SK-N-SH (cell line): Measurements from ENCODE around the gene CARMIL3. TPM values are rescaled to one million over a fixed set of nuclear protein-coding genes. Genes with fewer than 3 reads are reported as not detected.

Experiments used
- CTCF ChIA-PET: fragments of 300-600, 350-600 bp; formaldehyde crosslinking; extraction: SDS; loops from one replicate; lab custom pipeline; 2021; lab: Yijun Ruan, JAX
- POLR2A ChIA-PET: fragments of 350-600 bp; sonication (Branson Sonifier 250); formaldehyde crosslinking; extraction: SDS; loops from one replicate; lab custom pipeline; 2020; ENCODE audit warnings: antibody characterized with exemption, inconsistent platforms; lab: Yijun Ruan, JAX
- DNase-seq: peaks from one replicate; pipeline ENCODE4 v3.0.0; 2012
- H2AFZ ChIP-seq: fragments of 200-600 bp; sonication (generic); 2 replicates; pipeline ENCODE4 v1.8.1; 2016; ENCODE audit warnings: antibody characterized with exemption, mild to moderate bottlenecking, low read depth
- H3F3A ChIP-seq: fragments of 200-600 bp; sonication (generic); replicated peaks from 2 replicates; pipeline ENCODE3; 2016; ENCODE audit warnings: antibody characterized with exemption, mild to moderate bottlenecking; ENCODE audit not compliant: insufficient read depth
- H3K27ac ChIP-seq, 2 experiments: fragments of 200-500 bp in 1 of 2; fragments of 200-600 bp in 1 of 2; sonication (Bioruptor generic) in 1 of 2; sonication (generic), shearing (Covaris generic) in 1 of 2; 2 replicates each; pipeline versions ENCODE4 v1.5.1 to v1.6.1; 2014 to 2016; ENCODE audit warnings: low read depth in 2 of 2, inconsistent platforms in 1 of 2, low read length in 1 of 2, mild to moderate bottlenecking in 1 of 2, mixed read lengths in 1 of 2
- H3K27me3 ChIP-seq: fragments of 200-600 bp; sonication (generic), shearing (Covaris generic); 2 replicates; pipeline ENCODE4 v1.6.1; 2016; ENCODE audit warnings: mixed run types; ENCODE audit not compliant: insufficient read depth
- H3K36me3 ChIP-seq, 2 experiments: fragments of 200-500 bp in 1 of 2; fragments of 200-600 bp in 1 of 2; sonication (Bioruptor generic) in 1 of 2; sonication (generic) in 1 of 2; replicated peaks in 1 of 2; 2 replicates each; pipeline versions ENCODE3 to v1.5.1; 2014 to 2016; ENCODE audit warnings: low read length in 1 of 2, mild to moderate bottlenecking in 1 of 2; ENCODE audit not compliant: insufficient read depth in 2 of 2, control insufficient read depth in 1 of 2
- H3K4me1 ChIP-seq, 2 experiments: fragments of 200-500 bp in 1 of 2; fragments of 200-600 bp in 1 of 2; sonication (Bioruptor generic) in 1 of 2; sonication (generic), shearing (Covaris generic) in 1 of 2; 2 replicates each; pipeline versions ENCODE4 v1.5.1 to v1.6.1; 2014 to 2016; ENCODE audit warnings: low read depth in 1 of 2, low read length in 1 of 2, mixed run types in 1 of 2; ENCODE audit not compliant: insufficient read depth in 2 of 2, control insufficient read depth in 1 of 2
- H3K4me2 ChIP-seq: fragments of 200-600 bp; sonication (generic), shearing (Covaris generic); 2 replicates; pipeline ENCODE4 v1.6.1; 2017; ENCODE audit warnings: mixed run types
- H3K4me3 ChIP-seq, 2 experiments: fragments of 200-500 bp in 1 of 2; fragments of 200-600 bp in 1 of 2; sonication (Bioruptor generic) in 1 of 2; sonication (generic), shearing (Covaris generic) in 1 of 2; 2 replicates each; pipeline versions ENCODE4 v1.5.1 to v1.8.1; 2014 to 2016; ENCODE audit warnings: low read depth in 2 of 2, inconsistent platforms in 1 of 2, low read length in 1 of 2, mild to moderate bottlenecking in 1 of 2, mixed read lengths in 1 of 2, moderate library complexity in 1 of 2
- H3K79me2 ChIP-seq: fragments of 200-600 bp; sonication (generic); 2 replicates; pipeline ENCODE4 v1.8.1; 2017; ENCODE audit warnings: mild to moderate bottlenecking; ENCODE audit not compliant: insufficient read depth
- H3K9ac ChIP-seq: fragments of 200-600 bp; sonication (generic); 2 replicates; pipeline ENCODE4 v1.6.1; 2017; ENCODE audit warnings: mixed run types
- H3K9me2 ChIP-seq: fragments of 200-600 bp; sonication (generic); 2 replicates; pipeline ENCODE4 v1.6.1; 2017; ENCODE audit warnings: mixed run types
- H3K9me3 ChIP-seq: fragments of 200-600 bp; sonication (generic); 2 replicates; pipeline ENCODE4 v1.6.1; 2017; ENCODE audit warnings: mixed run types, mild to moderate bottlenecking, moderate library complexity
- H4K20me1 ChIP-seq: fragments of 200-600 bp; sonication (generic); 2 replicates; pipeline ENCODE4 v1.6.1; 2017; ENCODE audit warnings: mild to moderate bottlenecking, mixed run types; ENCODE audit not compliant: insufficient read depth
- ELF1 ChIP-seq: IDR thresholded peaks from 2 replicates; pipeline ENCODE4 v1.4.0; 2012
- EP300 ChIP-seq, 2 experiments: IDR thresholded peaks; 2 replicates each; pipeline versions ENCODE4 v1.4.0 to v1.6.1; 2012; ENCODE audit warnings: borderline replicate concordance in 1 of 2, low read depth in 1 of 2, low read length in 1 of 2
- EZH2phosphoT487 ChIP-seq: fragments of 200-600 bp; sonication (generic); IDR thresholded peaks from 2 replicates; pipeline ENCODE4 v1.6.1; 2017; ENCODE audit warnings: low read depth, mixed run types, mild to moderate bottlenecking, antibody characterized with exemption, moderate library complexity, borderline replicate concordance
- FOSL2 ChIP-seq: IDR thresholded peaks from 2 replicates; pipeline ENCODE4 v1.4.0; 2012; ENCODE audit warnings: low read depth, mild to moderate bottlenecking, moderate library complexity, borderline replicate concordance
- GABPA ChIP-seq: IDR thresholded peaks from 2 replicates; pipeline ENCODE4 v1.4.0; 2012; ENCODE audit warnings: low read depth, mild to moderate bottlenecking
- GATA2 ChIP-seq: sonication (generic); formaldehyde crosslinking; IDR thresholded peaks from 2 replicates; pipeline ENCODE4 v1.5.0; 2020; ENCODE audit warnings: mild to moderate bottlenecking, missing genetic modification reagents
- JUND ChIP-seq: IDR thresholded peaks from 2 replicates; pipeline ENCODE4 v1.4.0; 2012
- MEF2A ChIP-seq: IDR thresholded peaks from 2 replicates; pipeline ENCODE4 v1.4.0; 2012; ENCODE audit warnings: low read depth, borderline replicate concordance
- MXI1 ChIP-seq: IDR thresholded peaks from 2 replicates; pipeline ENCODE4 v1.6.1; 2012; ENCODE audit warnings: mild to moderate bottlenecking, low read depth, low read length, improper control_type of control experiment
- NFIC ChIP-seq: IDR thresholded peaks from 2 replicates; pipeline ENCODE4 v1.4.0; 2012; ENCODE audit warnings: borderline replicate concordance
- POLR2AphosphoS5 ChIP-seq: IDR thresholded peaks from 2 replicates; pipeline ENCODE4 v1.6.1; 2012; ENCODE audit warnings: low read depth, low read length
- RFX5 ChIP-seq: IDR thresholded peaks from 2 replicates; pipeline ENCODE4 v1.6.1; 2012; ENCODE audit warnings: mild to moderate bottlenecking, improper control_type of control experiment, low read length
- SIN3A ChIP-seq: IDR thresholded peaks from 2 replicates; pipeline ENCODE4 v1.6.1; 2012; ENCODE audit warnings: low read depth, mild to moderate bottlenecking, low read length, moderate library complexity, borderline replicate concordance
- SMC3 ChIP-seq: IDR thresholded peaks from 2 replicates; pipeline ENCODE4 v1.6.1; 2012; ENCODE audit warnings: low read depth, low read length, improper control_type of control experiment
- TAF1 ChIP-seq: IDR thresholded peaks from 2 replicates; pipeline ENCODE4 v1.6.1; 2012; ENCODE audit warnings: low read depth, mild to moderate bottlenecking, low read length, moderate library complexity, borderline replicate concordance
- TEAD4 ChIP-seq: IDR thresholded peaks from 2 replicates; pipeline ENCODE4 v1.4.0; 2012; ENCODE audit warnings: mild to moderate bottlenecking, borderline replicate concordance; ENCODE audit not compliant: insufficient read depth
- YY1 ChIP-seq: IDR thresholded peaks from 2 replicates; pipeline ENCODE4 v1.4.0; 2012; ENCODE audit warnings: low read depth, mild to moderate bottlenecking
- whole genome bisulfite sequencing: methylation state at CpG from one replicate; pipeline ENCODE4 v1.1.6; 2017; ENCODE audit warnings: low lambda C conversion rate; 5-methylcytosine and 5-hydroxymethylcytosine counted together
- polyA plus RNA-seq, 3 experiments: library from polyadenylated mRNA; depleted of rRNA; stranded (reverse); fragments of >200 nt; gene quantifications; 2 replicates each; pipeline ENCODE4 v1.2.3, GENCODE V29; 2012
- TF ChIP-seq, protein P1 (sequence below): IDR thresholded peaks from 2 replicates; pipeline ENCODE4; 2012
- TF ChIP-seq, protein P2 (sequence below): fragments of 150-350 bp; IDR thresholded peaks from 2 replicates; pipeline ENCODE4 v1.6.1; 2016; ENCODE audit warnings: mild to moderate bottlenecking, low read depth, low read length
- TF ChIP-seq, protein P3 (sequence below): IDR thresholded peaks from 2 replicates; pipeline ENCODE4 v1.4.0; 2012; ENCODE audit warnings: low read depth
- TF ChIP-seq, protein P4 (sequence below): IDR thresholded peaks from 2 replicates; pipeline ENCODE4 v1.4.0; 2012; ENCODE audit warnings: low read depth, borderline replicate concordance
- TF ChIP-seq, protein P5 (sequence below): IDR thresholded peaks from 2 replicates; pipeline ENCODE4 v1.6.1; 2012; ENCODE audit warnings: mild to moderate bottlenecking, low read depth, low read length, moderate library complexity

Gene CARMIL3
- polyA plus RNA-seq, 1 of the 3 experiments (the other 2 are of a cell fraction), result 0.43 TPM

DNA sequence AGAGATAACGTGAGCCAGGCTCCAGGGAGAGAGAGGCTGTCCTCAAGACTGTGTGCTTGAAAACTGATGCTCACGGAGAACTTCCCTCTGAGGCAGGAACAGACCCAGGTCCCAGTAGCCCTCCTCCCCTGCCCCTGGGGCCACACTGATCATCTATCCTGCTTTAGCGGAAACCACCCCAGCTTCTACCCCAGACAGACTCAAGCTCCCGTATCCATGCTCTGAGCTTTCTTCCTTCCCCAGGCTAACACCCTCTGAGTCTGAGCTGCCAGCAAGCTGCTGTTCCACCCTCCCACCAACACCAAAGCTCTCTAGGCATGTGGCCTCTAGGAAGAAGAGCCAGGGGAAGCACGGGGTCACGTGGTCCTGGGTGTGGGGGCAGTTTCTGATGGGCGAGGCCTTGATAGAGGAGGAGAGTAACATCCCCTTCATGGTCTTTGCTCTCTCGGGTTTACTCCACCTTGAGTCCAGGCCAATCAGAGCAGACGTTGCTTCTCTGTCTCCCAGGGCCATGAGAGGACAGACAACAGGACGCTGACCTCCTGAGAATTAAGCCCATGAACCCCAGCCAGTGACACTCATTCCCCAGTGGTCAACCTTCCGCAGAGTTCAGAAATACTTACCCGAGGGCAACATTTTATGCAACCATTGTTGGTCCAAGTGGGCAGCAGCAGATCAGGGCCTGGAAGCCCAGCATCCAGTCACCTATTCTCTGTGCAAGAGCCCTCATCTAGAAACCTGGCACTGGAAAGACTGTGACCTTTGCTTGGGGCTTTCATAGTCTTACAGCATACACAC, 43.7 kb downstream of the CARMIL3 start:
- peak; percentile 78 for DNase-seq
- Histone ChIP-seq H3K4me3 (peak overlapping the region; percentile 80 to 92), H2AFZ (no peak overlapping the region; the same call in 1 of the 2 replicates), H3K4me1 (peaks cover 12 to 16% of the 10 kb centered on the region in 2 experiments; a peak in 2 of 4 replicates), H4K20me1 (no peaks in the 10 kb centered on the region), H3K27me3 (no peaks in the 10 kb centered on the region), H3K27ac (peak overlapping the region; percentile 73 to 93; a peak in 3 of 4 replicates), H3K9me3 (no peaks in the 10 kb centered on the region), H3K9ac (peak overlapping the region; percentile 92), H3K79me2 (peaks cover 16% of the 10 kb centered on the region), H3K9me2 (no peaks in the 10 kb centered on the region), H3K4me2 (peak overlapping the region; percentile 100), H3K36me3 (peaks cover 3 to 6% of the 10 kb centered on the region in 2 experiments), H3F3A (peaks cover 3% of the 10 kb centered on the region)
- WGBS, result 34% methylated on average over 7 of the region's 12 CpGs
- POLR2A ChIA-PET, result interaction anchor here (0.7 to 6.2 kb wide), 10 partner anchors 11 to 65 kb away, joined by 3 to 46 read pairs (median 12); partner anchors contain the start of genes CARMIL3, DCAF11, IRF9 and NRL
- CTCF ChIA-PET, result interaction anchor here (0.6 to 25.4 kb wide), 6 partner anchors 11 to 506 kb away, joined by 3 to 1159 read pairs (median 4); partner anchors contain the start of genes CARMIL3, CPNE6 and PSME2
- TF ChIP-seq JUND (no peak), NFIC (no peak), GATA2 (CRISPR knock-in tag) (no peak), MXI1 (peak; percentile 65; the same call in 1 of the 2 replicates), SIN3A (no peak), SMC3 (no peak), YY1 (no peak), POLR2AphosphoS5 (peak; percentile 36; the same call in 1 of the 2 replicates), RFX5 (no peak), FOSL2 (no peak), GABPA (no peak), TEAD4 (no peak), MEF2A (no peak), ELF1 (no peak), EZH2phosphoT487 (no peak), TAF1 (peak; percentile 35; the same call in 1 of the 2 replicates), EP300 (IDR thresholded peaks at IDR 0.05; ENCODE audit: borderline replicate concordance in 1 of 2, low read depth in 1 of 2, low read length in 1 of 2) (no peak)
- TF ChIP-seq, protein P1, sequence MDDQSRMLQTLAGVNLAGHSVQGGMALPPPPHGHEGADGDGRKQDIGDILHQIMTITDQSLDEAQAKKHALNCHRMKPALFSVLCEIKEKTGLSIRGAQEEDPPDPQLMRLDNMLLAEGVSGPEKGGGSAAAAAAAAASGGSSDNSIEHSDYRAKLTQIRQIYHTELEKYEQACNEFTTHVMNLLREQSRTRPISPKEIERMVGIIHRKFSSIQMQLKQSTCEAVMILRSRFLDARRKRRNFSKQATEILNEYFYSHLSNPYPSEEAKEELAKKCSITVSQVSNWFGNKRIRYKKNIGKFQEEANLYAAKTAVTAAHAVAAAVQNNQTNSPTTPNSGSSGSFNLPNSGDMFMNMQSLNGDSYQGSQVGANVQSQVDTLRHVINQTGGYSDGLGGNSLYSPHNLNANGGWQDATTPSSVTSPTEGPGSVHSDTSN, result no peak
- TF ChIP-seq, protein P2, sequence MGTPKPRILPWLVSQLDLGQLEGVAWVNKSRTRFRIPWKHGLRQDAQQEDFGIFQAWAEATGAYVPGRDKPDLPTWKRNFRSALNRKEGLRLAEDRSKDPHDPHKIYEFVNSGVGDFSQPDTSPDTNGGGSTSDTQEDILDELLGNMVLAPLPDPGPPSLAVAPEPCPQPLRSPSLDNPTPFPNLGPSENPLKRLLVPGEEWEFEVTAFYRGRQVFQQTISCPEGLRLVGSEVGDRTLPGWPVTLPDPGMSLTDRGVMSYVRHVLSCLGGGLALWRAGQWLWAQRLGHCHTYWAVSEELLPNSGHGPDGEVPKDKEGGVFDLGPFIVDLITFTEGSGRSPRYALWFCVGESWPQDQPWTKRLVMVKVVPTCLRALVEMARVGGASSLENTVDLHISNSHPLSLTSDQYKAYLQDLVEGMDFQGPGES, result no peak
- TF ChIP-seq, protein P3, sequence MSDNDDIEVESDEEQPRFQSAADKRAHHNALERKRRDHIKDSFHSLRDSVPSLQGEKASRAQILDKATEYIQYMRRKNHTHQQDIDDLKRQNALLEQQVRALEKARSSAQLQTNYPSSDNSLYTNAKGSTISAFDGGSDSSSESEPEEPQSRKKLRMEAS, result peak; percentile 66; the same call in 1 of the 2 replicates
- TF ChIP-seq, protein P4, sequence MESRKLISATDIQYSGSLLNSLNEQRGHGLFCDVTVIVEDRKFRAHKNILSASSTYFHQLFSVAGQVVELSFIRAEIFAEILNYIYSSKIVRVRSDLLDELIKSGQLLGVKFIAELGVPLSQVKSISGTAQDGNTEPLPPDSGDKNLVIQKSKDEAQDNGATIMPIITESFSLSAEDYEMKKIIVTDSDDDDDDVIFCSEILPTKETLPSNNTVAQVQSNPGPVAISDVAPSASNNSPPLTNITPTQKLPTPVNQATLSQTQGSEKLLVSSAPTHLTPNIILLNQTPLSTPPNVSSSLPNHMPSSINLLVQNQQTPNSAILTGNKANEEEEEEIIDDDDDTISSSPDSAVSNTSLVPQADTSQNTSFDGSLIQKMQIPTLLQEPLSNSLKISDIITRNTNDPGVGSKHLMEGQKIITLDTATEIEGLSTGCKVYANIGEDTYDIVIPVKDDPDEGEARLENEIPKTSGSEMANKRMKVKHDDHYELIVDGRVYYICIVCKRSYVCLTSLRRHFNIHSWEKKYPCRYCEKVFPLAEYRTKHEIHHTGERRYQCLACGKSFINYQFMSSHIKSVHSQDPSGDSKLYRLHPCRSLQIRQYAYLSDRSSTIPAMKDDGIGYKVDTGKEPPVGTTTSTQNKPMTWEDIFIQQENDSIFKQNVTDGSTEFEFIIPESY, result no peak
- TF ChIP-seq, protein P5, sequence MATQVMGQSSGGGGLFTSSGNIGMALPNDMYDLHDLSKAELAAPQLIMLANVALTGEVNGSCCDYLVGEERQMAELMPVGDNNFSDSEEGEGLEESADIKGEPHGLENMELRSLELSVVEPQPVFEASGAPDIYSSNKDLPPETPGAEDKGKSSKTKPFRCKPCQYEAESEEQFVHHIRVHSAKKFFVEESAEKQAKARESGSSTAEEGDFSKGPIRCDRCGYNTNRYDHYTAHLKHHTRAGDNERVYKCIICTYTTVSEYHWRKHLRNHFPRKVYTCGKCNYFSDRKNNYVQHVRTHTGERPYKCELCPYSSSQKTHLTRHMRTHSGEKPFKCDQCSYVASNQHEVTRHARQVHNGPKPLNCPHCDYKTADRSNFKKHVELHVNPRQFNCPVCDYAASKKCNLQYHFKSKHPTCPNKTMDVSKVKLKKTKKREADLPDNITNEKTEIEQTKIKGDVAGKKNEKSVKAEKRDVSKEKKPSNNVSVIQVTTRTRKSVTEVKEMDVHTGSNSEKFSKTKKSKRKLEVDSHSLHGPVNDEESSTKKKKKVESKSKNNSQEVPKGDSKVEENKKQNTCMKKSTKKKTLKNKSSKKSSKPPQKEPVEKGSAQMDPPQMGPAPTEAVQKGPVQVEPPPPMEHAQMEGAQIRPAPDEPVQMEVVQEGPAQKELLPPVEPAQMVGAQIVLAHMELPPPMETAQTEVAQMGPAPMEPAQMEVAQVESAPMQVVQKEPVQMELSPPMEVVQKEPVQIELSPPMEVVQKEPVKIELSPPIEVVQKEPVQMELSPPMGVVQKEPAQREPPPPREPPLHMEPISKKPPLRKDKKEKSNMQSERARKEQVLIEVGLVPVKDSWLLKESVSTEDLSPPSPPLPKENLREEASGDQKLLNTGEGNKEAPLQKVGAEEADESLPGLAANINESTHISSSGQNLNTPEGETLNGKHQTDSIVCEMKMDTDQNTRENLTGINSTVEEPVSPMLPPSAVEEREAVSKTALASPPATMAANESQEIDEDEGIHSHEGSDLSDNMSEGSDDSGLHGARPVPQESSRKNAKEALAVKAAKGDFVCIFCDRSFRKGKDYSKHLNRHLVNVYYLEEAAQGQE, result no peak
